Measurements from ENCODE around the gene SAMD11.

Gene SAMD11

GRCh38 chr1:910881-911721 lies 12.6 kb upstream of the SAMD11 start:
- no peak for TF ChIP-seq CREB1 (IDR thresholded peaks at IDR 0.05; ENCODE audit: low read depth)
- no peak for TF ChIP-seq FOXM1 (IDR thresholded peaks at IDR 0.05; ENCODE audit: borderline replicate concordance, low read depth)
- TF ChIP-seq CEBPB (IDR thresholded peaks at IDR 0.05) = no peak
- TF ChIP-seq TEAD4 (IDR thresholded peaks at IDR 0.05) = no peak
- TF ChIP-seq ZBTB7A (IDR thresholded peaks at IDR 0.05; ENCODE audit: low read depth) = no peak
- no peak for TF ChIP-seq MAX (IDR thresholded peaks at IDR 0.05)
- no peak for TF ChIP-seq NFIC (IDR thresholded peaks at IDR 0.05)
- TF ChIP-seq RAD21 (IDR thresholded peaks at IDR 0.05; ENCODE audit: low read depth) = no peak
- TF ChIP-seq, protein P1, sequence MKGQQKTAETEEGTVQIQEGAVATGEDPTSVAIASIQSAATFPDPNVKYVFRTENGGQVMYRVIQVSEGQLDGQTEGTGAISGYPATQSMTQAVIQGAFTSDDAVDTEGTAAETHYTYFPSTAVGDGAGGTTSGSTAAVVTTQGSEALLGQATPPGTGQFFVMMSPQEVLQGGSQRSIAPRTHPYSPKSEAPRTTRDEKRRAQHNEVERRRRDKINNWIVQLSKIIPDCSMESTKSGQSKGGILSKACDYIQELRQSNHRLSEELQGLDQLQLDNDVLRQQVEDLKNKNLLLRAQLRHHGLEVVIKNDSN (IDR thresholded peaks at IDR 0.05) = no peak
- no peak for TF ChIP-seq EP300 (IDR thresholded peaks at IDR 0.05; ENCODE audit: borderline replicate concordance)
- TF ChIP-seq TAF1 (IDR thresholded peaks at IDR 0.05; ENCODE audit: low read depth) = no peak
- TF ChIP-seq EGR1 (IDR thresholded peaks at IDR 0.05) = no peak
- TF ChIP-seq, protein P2, sequence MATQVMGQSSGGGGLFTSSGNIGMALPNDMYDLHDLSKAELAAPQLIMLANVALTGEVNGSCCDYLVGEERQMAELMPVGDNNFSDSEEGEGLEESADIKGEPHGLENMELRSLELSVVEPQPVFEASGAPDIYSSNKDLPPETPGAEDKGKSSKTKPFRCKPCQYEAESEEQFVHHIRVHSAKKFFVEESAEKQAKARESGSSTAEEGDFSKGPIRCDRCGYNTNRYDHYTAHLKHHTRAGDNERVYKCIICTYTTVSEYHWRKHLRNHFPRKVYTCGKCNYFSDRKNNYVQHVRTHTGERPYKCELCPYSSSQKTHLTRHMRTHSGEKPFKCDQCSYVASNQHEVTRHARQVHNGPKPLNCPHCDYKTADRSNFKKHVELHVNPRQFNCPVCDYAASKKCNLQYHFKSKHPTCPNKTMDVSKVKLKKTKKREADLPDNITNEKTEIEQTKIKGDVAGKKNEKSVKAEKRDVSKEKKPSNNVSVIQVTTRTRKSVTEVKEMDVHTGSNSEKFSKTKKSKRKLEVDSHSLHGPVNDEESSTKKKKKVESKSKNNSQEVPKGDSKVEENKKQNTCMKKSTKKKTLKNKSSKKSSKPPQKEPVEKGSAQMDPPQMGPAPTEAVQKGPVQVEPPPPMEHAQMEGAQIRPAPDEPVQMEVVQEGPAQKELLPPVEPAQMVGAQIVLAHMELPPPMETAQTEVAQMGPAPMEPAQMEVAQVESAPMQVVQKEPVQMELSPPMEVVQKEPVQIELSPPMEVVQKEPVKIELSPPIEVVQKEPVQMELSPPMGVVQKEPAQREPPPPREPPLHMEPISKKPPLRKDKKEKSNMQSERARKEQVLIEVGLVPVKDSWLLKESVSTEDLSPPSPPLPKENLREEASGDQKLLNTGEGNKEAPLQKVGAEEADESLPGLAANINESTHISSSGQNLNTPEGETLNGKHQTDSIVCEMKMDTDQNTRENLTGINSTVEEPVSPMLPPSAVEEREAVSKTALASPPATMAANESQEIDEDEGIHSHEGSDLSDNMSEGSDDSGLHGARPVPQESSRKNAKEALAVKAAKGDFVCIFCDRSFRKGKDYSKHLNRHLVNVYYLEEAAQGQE (IDR thresholded peaks at IDR 0.05; ENCODE audit: low read depth) = no peak
- TF ChIP-seq TCF12 (IDR thresholded peaks at IDR 0.05; ENCODE audit: low read depth) = no peak
- TF ChIP-seq YY1 (IDR thresholded peaks at IDR 0.05; ENCODE audit: low read depth) = no peak

DNA sequence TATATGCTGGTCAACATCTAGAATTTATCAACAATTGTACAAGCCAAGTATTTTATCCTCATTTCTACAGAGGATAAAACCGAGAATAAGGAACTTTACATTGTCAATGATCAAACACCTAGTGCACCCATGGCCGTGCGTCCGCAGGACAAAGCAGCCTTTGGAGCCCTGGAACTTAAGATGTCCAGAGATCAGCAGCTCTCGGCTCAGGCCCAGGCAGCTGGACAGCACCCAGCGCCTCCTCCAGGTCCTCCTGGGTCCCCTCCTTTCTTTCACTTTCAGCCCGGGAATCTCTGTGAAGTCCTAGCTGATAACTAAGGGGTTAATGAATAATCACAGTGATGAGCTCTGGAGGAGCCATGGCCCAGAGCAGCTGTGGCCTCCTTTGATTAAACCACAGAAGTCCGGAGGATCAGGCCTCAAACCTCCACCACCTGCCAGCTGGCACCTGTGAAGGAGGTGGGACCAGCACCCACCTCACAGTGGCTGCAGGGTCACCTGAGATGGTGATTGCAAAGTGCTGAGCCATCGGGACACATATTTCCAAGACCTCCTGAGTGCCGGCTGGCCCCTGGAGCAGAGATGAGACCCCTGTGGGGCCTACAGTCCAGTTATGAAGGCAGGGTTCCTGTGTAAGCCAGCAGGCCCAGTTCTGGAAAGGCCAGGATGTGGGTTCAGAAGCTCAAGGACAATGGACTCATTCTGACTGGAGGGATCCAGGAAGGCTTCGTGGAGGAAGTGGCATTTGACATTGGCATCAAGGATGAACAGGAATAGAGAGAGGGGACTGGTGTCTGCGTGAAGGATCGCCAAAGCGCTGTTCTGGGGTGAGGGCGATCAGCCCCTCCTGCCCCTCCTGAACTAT lies 11.6 kb upstream of the SAMD11 start:
- TF ChIP-seq FOXM1 (IDR thresholded peaks at IDR 0.05; ENCODE audit: borderline replicate concordance, low read depth) (no peak), EP300 (IDR thresholded peaks at IDR 0.05; ENCODE audit: borderline replicate concordance) (no peak), TCF12 (IDR thresholded peaks at IDR 0.05; ENCODE audit: low read depth) (no peak), EGR1 (IDR thresholded peaks at IDR 0.05) (no peak), YY1 (IDR thresholded peaks at IDR 0.05; ENCODE audit: low read depth) (no peak), MAX (IDR thresholded peaks at IDR 0.05) (no peak), ZBTB7A (IDR thresholded peaks at IDR 0.05; ENCODE audit: low read depth) (no peak), RAD21 (IDR thresholded peaks at IDR 0.05; ENCODE audit: low read depth) (no peak)
- TF ChIP-seq, protein P2 (IDR thresholded peaks at IDR 0.05; ENCODE audit: low read depth) = no peak

DNA sequence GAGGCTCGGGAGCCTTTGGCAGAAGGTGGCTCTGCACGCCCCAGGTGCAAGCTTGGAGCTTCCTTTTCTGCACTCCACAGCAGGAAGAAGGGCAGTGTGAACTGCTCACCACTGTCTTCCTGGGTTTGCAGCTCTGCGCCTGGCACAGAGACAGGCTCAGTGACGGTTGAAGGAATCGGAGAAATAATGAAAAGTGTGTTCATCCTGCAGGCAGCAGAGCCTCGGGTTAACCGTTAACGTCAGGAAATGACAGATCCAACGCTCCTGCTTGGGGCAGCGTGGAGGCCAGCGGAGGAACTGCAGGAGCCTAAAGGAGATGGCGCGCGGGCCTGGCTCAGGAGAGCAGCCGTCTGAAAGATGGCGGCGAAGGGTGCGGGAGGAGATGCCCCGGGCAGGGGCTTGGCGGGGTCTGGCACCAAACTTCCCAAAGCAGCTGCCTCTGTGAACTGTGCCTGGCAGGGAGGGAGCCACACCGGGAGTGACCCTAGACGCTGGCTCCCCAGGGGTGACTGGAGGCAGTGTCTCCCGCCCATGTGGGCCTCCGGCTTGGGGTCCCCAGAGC lies 10.9 kb upstream of the SAMD11 start:
- TF ChIP-seq, protein P1 (IDR thresholded peaks at IDR 0.05) = no peak
- TF ChIP-seq EP300 (IDR thresholded peaks at IDR 0.05; ENCODE audit: borderline replicate concordance) = no peak
- no peak for TF ChIP-seq EGR1 (IDR thresholded peaks at IDR 0.05)

- TF ChIP-seq TCF12 (IDR thresholded peaks at IDR 0.05; ENCODE audit: low read depth) = no peak
These were observed 10.1 kb upstream of the SAMD11 start for GRCh38 chr1:913491-914130.

DNA sequence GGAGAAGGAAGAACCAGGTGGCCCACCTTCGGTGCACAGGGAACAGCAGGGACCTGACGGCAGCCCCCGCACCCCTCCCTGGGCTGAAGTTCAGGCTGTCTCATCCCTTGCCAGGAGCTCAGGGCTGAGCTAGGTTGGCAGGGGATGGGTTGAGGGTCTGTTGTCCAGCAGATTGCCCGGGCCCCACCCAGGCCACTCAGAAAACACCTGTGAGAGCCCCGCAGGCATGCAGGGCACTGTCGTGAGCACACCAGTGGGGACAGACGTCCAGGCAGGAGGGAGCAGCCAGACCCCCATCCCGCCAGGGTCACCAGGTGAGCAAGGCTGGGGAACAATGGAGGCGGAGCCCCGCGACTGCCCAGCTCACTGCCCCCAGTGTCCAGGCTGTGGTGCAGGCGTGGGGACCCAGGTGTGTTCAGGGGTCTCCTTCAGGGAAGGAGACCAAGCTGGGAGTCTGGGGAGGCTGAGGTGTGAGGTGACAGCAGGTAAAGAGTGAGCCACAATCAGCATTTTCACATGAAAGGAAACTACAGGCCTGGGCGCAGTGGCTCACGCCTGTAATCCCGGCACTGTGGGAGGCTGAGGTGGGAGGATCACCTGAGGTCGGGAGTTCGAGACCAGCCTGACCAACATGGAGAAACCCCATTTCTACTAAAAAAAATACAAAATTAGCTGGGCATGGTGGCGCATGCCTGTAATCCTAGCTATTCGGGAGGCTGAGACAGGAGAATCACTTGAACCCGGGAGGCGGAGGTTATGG lies 9.4 kb upstream of the SAMD11 start:
- TF ChIP-seq EP300 (IDR thresholded peaks at IDR 0.05; ENCODE audit: borderline replicate concordance) (no peak), TAF1 (IDR thresholded peaks at IDR 0.05; ENCODE audit: low read depth) (no peak), CREB1 (IDR thresholded peaks at IDR 0.05; ENCODE audit: low read depth) (no peak)
